DOHH2 (cell line): ENCODE results near the gene ABCD4.

Experiments used
- CTCF ChIP-seq: fragments of 200-600 bp; sonication (generic); IDR thresholded peaks from one replicate; pipeline ENCODE4 v1.5.1; 2014; ENCODE audit warnings: antibody characterized with exemption, mild to moderate bottlenecking, low read depth, low read length; ENCODE audit not compliant: poor library complexity, severe bottlenecking
- EZH2phosphoT487 ChIP-seq: fragments of 200-600 bp; sonication (generic); IDR thresholded peaks from 2 replicates; pipeline ENCODE4 v1.6.1; 2017; ENCODE audit warnings: borderline replicate concordance, mild to moderate bottlenecking, antibody characterized with exemption, low read length, moderate library complexity, mixed read lengths

- TF ChIP-seq CTCF (no peak), EZH2phosphoT487 (no peak)
Observed at GRCh38 chr14:74297986-74298385, 4.7 kb downstream of the ABCD4 start.
